ENCODE measurements around the gene FASTK.

FASTK gene, protein sequence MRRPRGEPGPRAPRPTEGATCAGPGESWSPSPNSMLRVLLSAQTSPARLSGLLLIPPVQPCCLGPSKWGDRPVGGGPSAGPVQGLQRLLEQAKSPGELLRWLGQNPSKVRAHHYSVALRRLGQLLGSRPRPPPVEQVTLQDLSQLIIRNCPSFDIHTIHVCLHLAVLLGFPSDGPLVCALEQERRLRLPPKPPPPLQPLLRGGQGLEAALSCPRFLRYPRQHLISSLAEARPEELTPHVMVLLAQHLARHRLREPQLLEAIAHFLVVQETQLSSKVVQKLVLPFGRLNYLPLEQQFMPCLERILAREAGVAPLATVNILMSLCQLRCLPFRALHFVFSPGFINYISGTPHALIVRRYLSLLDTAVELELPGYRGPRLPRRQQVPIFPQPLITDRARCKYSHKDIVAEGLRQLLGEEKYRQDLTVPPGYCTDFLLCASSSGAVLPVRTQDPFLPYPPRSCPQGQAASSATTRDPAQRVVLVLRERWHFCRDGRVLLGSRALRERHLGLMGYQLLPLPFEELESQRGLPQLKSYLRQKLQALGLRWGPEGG

DNA sequence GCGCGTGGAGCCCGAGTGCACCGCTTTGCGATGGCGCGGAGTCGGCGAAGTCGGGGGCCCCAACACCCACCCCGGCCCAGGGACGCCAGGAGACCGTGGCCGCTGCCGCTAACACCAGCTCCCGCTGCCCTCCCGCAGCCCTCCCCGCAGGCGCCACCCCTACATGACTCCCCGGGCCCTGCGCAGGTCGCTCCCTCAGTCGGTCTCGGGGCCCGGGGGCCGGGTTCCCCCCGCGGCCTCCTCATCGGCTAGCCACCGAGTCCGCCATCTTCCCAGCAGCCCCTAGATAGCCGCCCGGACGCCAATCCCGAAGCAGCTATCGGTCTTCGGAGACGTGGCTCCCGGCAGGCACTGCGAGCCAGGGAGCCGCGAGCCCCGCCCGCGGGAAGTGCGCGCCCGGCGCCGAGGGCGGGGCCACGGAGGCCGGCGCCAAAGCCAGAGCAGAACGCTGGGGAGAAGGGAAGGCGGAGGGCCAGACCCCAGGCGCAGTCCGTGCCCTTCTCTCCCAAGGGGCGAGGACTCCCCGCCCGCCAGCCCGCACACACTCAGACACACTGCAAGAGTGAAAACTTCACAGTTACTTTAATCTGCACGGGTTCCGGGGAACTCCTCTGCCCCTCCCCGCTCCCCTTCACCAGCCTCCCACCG is at the start of gene FASTK:
TSS of gene FASTK (minus strand) at position 288 of the 648 bp plus-strand sequence. CDS start at position 245, 43 bp downstream.
- peak; percentile 90 for DNase-seq (ENCODE audit: low read depth, low spot score)
- H3K4me3 ChIP-seq (ENCODE audit: low read depth, low read length), result peak within 1 kb of the TSS; percentile 76
- TF ChIP-seq, protein P1, sequence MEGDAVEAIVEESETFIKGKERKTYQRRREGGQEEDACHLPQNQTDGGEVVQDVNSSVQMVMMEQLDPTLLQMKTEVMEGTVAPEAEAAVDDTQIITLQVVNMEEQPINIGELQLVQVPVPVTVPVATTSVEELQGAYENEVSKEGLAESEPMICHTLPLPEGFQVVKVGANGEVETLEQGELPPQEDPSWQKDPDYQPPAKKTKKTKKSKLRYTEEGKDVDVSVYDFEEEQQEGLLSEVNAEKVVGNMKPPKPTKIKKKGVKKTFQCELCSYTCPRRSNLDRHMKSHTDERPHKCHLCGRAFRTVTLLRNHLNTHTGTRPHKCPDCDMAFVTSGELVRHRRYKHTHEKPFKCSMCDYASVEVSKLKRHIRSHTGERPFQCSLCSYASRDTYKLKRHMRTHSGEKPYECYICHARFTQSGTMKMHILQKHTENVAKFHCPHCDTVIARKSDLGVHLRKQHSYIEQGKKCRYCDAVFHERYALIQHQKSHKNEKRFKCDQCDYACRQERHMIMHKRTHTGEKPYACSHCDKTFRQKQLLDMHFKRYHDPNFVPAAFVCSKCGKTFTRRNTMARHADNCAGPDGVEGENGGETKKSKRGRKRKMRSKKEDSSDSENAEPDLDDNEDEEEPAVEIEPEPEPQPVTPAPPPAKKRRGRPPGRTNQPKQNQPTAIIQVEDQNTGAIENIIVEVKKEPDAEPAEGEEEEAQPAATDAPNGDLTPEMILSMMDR (IDR thresholded peaks at IDR 0.05; ENCODE audit: low read depth, low read length), result no peak
- in situ Hi-C loops (cut with HindIII; ENCODE audit: low sequenced_read_pairs), result no loop called here

DNA sequence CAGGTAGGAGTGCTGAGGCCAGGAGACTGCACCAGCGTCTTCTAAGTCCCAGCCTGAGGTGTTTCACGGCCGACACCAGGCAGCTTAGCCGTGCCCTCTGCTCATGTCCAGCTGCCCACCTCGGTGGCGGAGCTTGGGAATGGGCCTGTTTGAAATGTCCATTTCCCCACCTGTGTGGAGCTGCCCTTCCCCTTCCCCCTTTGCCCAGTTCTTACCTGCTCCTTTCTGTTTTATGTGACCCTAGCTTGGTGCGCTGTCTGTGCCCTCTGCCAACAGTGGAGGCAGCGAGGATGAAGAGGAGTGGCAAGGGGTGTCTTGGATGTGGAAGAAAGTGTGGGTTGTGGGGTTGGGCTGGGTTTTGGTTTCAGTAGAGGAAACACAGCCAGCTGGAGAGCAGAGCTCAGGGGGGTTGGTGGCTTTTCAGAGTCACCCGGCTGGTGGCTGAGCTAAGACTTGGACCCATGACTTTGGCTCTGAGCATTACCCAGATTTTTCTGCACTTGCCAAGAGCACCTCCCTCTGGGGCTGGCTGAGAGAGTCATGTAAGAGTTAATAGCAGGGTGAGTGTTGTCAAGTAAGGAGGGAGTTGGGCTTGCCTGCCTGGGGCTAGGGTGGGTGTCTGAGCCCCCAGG is 49.5 kb upstream of the FASTK start:
- TF ChIP-seq, protein P1 (IDR thresholded peaks at IDR 0.05; ENCODE audit: low read depth, low read length), result no peak
- in situ Hi-C loops (cut with HindIII; ENCODE audit: low sequenced_read_pairs), result no loop called here
- H3K4me3 ChIP-seq (ENCODE audit: low read depth, low read length), result no peak overlapping the region
- DNase-seq (ENCODE audit: low read depth, low spot score), result no peak

DNA sequence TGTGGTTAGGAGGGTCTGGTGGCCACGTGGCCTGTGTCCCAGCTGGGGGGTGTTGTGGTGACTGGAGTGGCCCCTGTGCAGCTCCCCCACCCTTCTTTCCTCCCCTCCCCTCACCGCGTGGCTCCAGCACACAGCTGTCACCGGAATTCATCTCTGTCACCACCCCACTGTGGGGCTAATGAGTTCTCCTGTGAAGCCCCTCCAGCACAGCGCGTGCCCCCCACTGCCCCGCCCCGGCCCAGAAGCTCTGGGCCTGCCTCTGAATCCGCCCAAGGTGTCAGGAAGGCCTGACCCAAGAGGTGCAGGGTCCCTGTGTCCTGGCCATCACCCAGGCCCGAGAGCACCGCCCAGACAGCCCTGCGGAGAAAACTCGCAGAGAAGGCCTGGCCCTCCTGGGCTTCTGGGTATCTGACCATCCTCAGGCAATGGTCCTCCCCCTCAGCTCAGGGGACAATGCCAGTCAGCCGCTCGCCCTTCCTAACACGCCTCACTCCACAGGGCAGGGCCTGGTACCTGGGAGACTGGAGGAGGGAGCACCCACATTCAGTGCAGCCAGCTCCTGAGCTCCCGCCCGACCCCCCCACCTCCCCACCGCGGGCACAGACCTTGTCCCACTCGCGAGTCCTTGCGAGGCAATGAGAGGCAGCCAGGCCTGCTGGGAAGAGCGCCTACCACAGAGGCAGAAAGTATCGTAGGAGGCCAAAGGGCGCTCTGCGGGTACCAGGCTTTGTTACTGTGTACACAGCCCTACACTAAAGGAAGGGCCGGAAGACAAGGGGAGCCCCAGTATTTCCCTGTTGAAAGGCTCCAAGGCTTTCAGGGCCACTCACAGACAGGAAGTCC is 48.7 kb upstream of the FASTK start:
- TF ChIP-seq, protein P1 (IDR thresholded peaks at IDR 0.05; ENCODE audit: low read depth, low read length), result no peak
- in situ Hi-C loops (cut with HindIII; ENCODE audit: low sequenced_read_pairs), result no loop called here
- no peak overlapping the region for H3K4me3 ChIP-seq (ENCODE audit: low read depth, low read length)
- no peak for DNase-seq (ENCODE audit: low read depth, low spot score)

DNA sequence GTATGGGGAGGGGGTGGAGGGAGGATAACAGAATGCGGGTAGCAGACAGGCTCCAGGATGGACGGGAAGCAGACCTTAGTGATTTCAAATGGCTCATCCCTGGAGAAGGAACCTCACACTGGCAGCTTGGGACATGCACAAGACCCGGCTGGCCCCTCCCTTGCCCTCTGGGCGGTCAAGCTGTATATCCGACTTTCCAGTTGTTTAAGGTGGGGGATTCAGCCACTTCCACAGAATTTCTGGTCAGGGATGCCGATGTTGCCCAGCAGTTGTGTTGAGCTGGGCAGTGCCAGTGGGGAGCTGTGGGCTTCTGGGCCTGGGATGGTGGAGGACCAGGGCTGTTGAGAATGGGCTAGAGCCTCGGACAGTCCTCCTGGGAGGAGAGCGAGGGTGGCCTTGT is 48.1 kb upstream of the FASTK start:
- TF ChIP-seq, protein P1 (IDR thresholded peaks at IDR 0.05; ENCODE audit: low read depth, low read length), result no peak
- DNase-seq (ENCODE audit: low read depth, low spot score), result no peak
- in situ Hi-C loops (cut with HindIII; ENCODE audit: low sequenced_read_pairs), result no loop called here
- H3K4me3 ChIP-seq (ENCODE audit: low read depth, low read length), result no peak overlapping the region

DNA sequence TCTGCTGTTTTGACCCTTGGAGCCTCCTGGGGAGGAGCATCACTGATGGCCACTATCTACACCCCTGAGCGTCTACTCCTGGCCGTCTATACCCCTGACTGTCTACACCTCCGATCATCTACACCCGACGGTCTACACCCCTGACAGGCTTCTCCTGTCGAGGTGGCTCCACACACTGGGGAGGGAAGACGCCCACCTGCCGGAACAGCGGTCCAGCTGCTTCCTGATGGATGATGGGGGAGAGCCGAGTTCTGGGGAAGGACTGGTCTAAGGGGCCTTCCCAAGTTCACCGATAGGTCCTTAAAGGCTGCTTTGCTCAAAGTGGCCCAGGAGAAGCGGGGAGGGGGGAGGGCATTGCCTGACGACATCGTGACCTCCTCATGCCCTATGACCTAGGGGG is 47.5 kb upstream of the FASTK start:
- TF ChIP-seq, protein P1 (IDR thresholded peaks at IDR 0.05; ENCODE audit: low read depth, low read length), result no peak
- H3K4me3 ChIP-seq (ENCODE audit: low read depth, low read length), result no peak overlapping the region
- in situ Hi-C loops (cut with HindIII; ENCODE audit: low sequenced_read_pairs), result no loop called here
- DNase-seq (ENCODE audit: low read depth, low spot score), result no peak

Data from astrocyte of the spinal cord (primary cell).